Measurements from ENCODE around the gene MAP3K21.

Gene MAP3K21

GRCh38 chr1:233364695-233365539 is 37.4 kb downstream of the MAP3K21 start:
- Histone ChIP-seq H3K27ac (ENCODE audit: low read length) (no peak overlapping the region), H3K4me2 (ENCODE audit: low read depth, low read length) (no peak overlapping the region), H3K9ac (ENCODE audit: low read length) (no peak overlapping the region), H3K36me3 (replicated peaks; ENCODE audit: insufficient read depth, low read length) (no peaks in the 10 kb centered on the region), H3K79me2 (ENCODE audit: low read length) (no peaks in the 10 kb centered on the region), H3F3A (ENCODE audit: insufficient read depth, low read length) (no peaks in the 10 kb centered on the region), H3K27me3 (replicated peaks; ENCODE audit: insufficient read depth, low read length) (no peaks in the 10 kb centered on the region), H3K9me2 (replicated peaks; ENCODE audit: insufficient read depth, low read length) (no peaks in the 10 kb centered on the region), H3K4me1 (ENCODE audit: low read length) (no peaks in the 10 kb centered on the region), H4K20me1 (ENCODE audit: insufficient read depth, low read length) (no peaks in the 10 kb centered on the region), H3K9me3 (replicated peaks; ENCODE audit: insufficient read depth, low read length) (no peaks in the 10 kb centered on the region), H2AFZ (ENCODE audit: low read length) (no peak overlapping the region), H3K4me3 (ENCODE audit: low read length) (no peak overlapping the region)
- peak; percentile 19 for DNase-seq
- TF ChIP-seq CTCF (IDR thresholded peaks at IDR 0.05; ENCODE audit: low read length) = peak; percentile 79
- TF ChIP-seq EZH2phosphoT487 (IDR thresholded peaks at IDR 0.05; ENCODE audit: low read length) = no peak

- Histone ChIP-seq H4K20me1 (ENCODE audit: insufficient read depth, low read length) (no peaks in the 10 kb centered on the region), H3K4me2 (ENCODE audit: low read depth, low read length) (no peak overlapping the region), H3F3A (ENCODE audit: insufficient read depth, low read length) (no peaks in the 10 kb centered on the region), H3K27ac (ENCODE audit: low read length) (no peak overlapping the region), H3K4me3 (ENCODE audit: low read length) (no peak overlapping the region), H3K36me3 (replicated peaks; ENCODE audit: insufficient read depth, low read length) (no peaks in the 10 kb centered on the region), H3K9me3 (replicated peaks; ENCODE audit: insufficient read depth, low read length) (no peaks in the 10 kb centered on the region), H3K9me2 (replicated peaks; ENCODE audit: insufficient read depth, low read length) (no peaks in the 10 kb centered on the region), H3K4me1 (ENCODE audit: low read length) (no peaks in the 10 kb centered on the region), H3K79me2 (ENCODE audit: low read length) (no peaks in the 10 kb centered on the region), H2AFZ (ENCODE audit: low read length) (no peak overlapping the region), H3K9ac (ENCODE audit: low read length) (no peak overlapping the region), H3K27me3 (replicated peaks; ENCODE audit: insufficient read depth, low read length) (no peaks in the 10 kb centered on the region)
- DNase-seq = no peak
- TF ChIP-seq CTCF (IDR thresholded peaks at IDR 0.05; ENCODE audit: low read length) (no peak), EZH2phosphoT487 (IDR thresholded peaks at IDR 0.05; ENCODE audit: low read length) (no peak), EZH2 (optimal IDR thresholded peaks at IDR 0.05; ENCODE audit: low read depth, low read length) (no peak)
Observed at GRCh38 chr1:233366575-233366974, 39.1 kb downstream of the MAP3K21 start.

GRCh38 chr1:233367057-233367803 is 39.7 kb downstream of the MAP3K21 start:
- Histone ChIP-seq H3K79me2 (ENCODE audit: low read length) (no peaks in the 10 kb centered on the region), H2AFZ (ENCODE audit: low read length) (no peak overlapping the region), H3K27ac (ENCODE audit: low read length) (no peak overlapping the region), H3K4me1 (ENCODE audit: low read length) (no peaks in the 10 kb centered on the region), H3K9me3 (replicated peaks; ENCODE audit: insufficient read depth, low read length) (no peaks in the 10 kb centered on the region), H3K36me3 (replicated peaks; ENCODE audit: insufficient read depth, low read length) (no peaks in the 10 kb centered on the region), H3K27me3 (replicated peaks; ENCODE audit: insufficient read depth, low read length) (no peaks in the 10 kb centered on the region), H3K4me2 (ENCODE audit: low read depth, low read length) (no peak overlapping the region), H4K20me1 (ENCODE audit: insufficient read depth, low read length) (no peaks in the 10 kb centered on the region), H3K4me3 (ENCODE audit: low read length) (no peak overlapping the region), H3K9ac (ENCODE audit: low read length) (no peak overlapping the region), H3K9me2 (replicated peaks; ENCODE audit: insufficient read depth, low read length) (no peaks in the 10 kb centered on the region), H3F3A (ENCODE audit: insufficient read depth, low read length) (no peaks in the 10 kb centered on the region)
- DNase-seq = no peak
- TF ChIP-seq CTCF (IDR thresholded peaks at IDR 0.05; ENCODE audit: low read length) (no peak), EZH2phosphoT487 (IDR thresholded peaks at IDR 0.05; ENCODE audit: low read length) (no peak), EZH2 (optimal IDR thresholded peaks at IDR 0.05; ENCODE audit: low read depth, low read length) (no peak)
